Measurements from ENCODE around the gene AHCYL1. TPM values are rescaled to one million over a fixed set of nuclear protein-coding genes. Genes with fewer than 3 reads are reported as not detected.
"Not testable (repeated sequence)": the region's sequence is repeated elsewhere in the genome, so short reads cannot be mapped to it uniquely, and the experiment has no call there.

Gene AHCYL1
- total RNA-seq, 2 experiments from 2014 or later = 67.9 to 68.6 TPM

DNA sequence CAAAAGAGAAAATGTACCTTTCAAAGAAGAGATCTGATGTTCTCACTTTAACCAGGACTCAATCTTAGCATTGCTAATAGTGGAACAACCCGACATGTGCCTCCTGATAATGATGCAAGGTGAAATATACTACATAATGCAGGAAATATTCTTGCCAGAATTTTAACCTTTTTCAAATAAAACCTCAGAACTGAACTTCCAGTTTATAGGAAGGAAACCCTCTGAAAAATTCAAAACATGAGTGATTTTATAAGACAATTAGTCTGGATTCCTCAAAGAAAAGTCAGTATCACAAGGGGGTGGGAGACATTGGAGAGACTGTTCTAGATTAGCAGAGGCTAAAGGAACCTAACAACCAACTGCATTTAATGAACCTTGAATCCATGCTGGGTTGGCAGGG lies 18.1 kb downstream of the AHCYL1 start:
- H3K27ac Mint-ChIP-seq = no peak overlapping the region
- H3K36me3 Mint-ChIP-seq = peaks cover 6% of the 10 kb centered on the region
- H3K4me3 Mint-ChIP-seq = no peak overlapping the region
- H3K27me3 Mint-ChIP-seq = no peaks in the 10 kb centered on the region
- no peak for DNase-seq
- peaks cover 21% of the 10 kb centered on the region for H3K4me1 Mint-ChIP-seq
- no peaks in the 10 kb centered on the region for H3K9me3 Mint-ChIP-seq

DNA sequence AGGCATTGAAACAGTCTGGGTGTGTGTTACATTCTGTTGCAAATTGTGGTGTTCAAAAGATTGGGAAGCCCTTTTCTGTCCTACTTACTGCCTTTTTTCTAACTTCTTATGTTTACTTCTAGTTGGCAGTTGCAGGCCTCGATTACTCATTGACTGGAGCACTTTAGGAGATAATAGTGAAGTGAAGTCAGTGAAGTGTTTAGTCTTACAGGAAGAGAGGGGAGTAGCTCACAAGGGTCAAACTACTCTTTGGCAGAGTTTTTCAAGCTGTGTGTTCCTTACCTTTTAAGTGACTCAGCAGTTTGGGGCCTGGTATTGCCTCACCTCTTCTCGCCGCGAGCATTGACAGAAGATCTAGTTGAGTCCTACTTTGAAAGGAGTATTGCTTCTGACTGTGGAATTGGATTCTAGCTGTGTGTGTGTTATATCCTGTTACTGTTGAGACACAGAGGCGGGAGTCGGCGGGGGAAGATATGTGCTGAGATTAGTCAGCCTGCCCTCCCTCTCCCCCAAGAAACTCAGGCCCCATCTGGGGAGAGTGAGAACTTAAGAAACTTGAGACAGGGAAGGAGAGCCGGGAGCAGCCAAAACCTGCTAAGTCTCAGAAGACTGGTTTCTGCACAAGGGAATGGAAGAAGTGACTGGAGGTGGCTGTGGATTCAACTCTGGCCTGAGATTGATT lies 19.3 kb downstream of the AHCYL1 start:
- Mint-ChIP-seq H3K27me3 (no peaks in the 10 kb centered on the region), H3K4me1 (peaks cover 21% of the 10 kb centered on the region)

GRCh38 chr1:110004583-110004982 lies 20.0 kb downstream of the AHCYL1 start:
- peaks cover 6% of the 10 kb centered on the region for H3K36me3 Mint-ChIP-seq

More for the DNA sequence above, 19.3 kb downstream of the AHCYL1 start:
- no peaks in the 10 kb centered on the region for H3K9me3 Mint-ChIP-seq
- H3K4me3 Mint-ChIP-seq = peak overlapping the region; percentile 6
- peak; percentile 22 for DNase-seq
- peak overlapping the region; percentile 25 for H3K27ac Mint-ChIP-seq
- H3K36me3 Mint-ChIP-seq = peaks cover 6% of the 10 kb centered on the region

GRCh38 chr1:110005971-110006370 lies 21.4 kb downstream of the AHCYL1 start:
- Mint-ChIP-seq H3K36me3 (peaks cover 10% of the 10 kb centered on the region), H3K27me3 (no peaks in the 10 kb centered on the region), H3K4me3 (no peak overlapping the region)

More at GRCh38 chr1:110004583-110004982, 20.0 kb downstream of the AHCYL1 start:
- no peaks in the 10 kb centered on the region for H3K9me3 Mint-ChIP-seq
- no peak overlapping the region for H3K27ac Mint-ChIP-seq
- peaks cover 21% of the 10 kb centered on the region for H3K4me1 Mint-ChIP-seq
- no peaks in the 10 kb centered on the region for H3K27me3 Mint-ChIP-seq
- no peak overlapping the region for H3K4me3 Mint-ChIP-seq
- DNase-seq = no peak

DNA sequence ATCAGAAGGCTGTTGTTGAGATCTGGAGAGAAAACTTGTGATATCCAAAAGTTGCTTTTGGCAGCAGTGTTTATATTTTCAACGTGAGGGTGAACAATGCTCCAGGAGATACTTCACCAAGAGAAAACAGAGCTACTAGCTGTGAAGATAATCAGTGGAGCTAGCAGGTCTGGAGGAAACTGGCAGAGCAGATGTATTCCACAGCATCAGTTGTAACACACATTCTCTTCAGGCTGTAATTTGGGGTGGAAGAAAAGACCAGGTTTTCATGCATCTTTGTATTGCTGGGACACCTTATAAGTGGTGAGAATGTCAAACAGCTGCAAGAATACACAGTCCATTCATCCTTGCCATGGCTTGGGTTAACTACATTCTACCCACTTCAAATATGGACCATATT lies 22.0 kb downstream of the AHCYL1 start:
- H3K36me3 Mint-ChIP-seq = peaks cover 10% of the 10 kb centered on the region
- no peak for DNase-seq
- peaks cover 23% of the 10 kb centered on the region for H3K4me1 Mint-ChIP-seq
- no peak overlapping the region for H3K27ac Mint-ChIP-seq
- no peaks in the 10 kb centered on the region for H3K9me3 Mint-ChIP-seq
- no peaks in the 10 kb centered on the region for H3K27me3 Mint-ChIP-seq
- H3K4me3 Mint-ChIP-seq = no peak overlapping the region

More at GRCh38 chr1:110005971-110006370, 21.4 kb downstream of the AHCYL1 start:
- H3K4me1 Mint-ChIP-seq = peaks cover 21% of the 10 kb centered on the region
- no peaks in the 10 kb centered on the region for H3K9me3 Mint-ChIP-seq
- H3K27ac Mint-ChIP-seq = no peak overlapping the region
- no peak for DNase-seq

GRCh38 chr1:110007046-110007830 lies 22.7 kb downstream of the AHCYL1 start:
- H3K27ac Mint-ChIP-seq = no peak overlapping the region

GRCh38 chr1:110008971-110009565 lies 24.5 kb downstream of the AHCYL1 start:
- Mint-ChIP-seq H3K27me3 (no peaks in the 10 kb centered on the region), H3K27ac (no peak overlapping the region), H3K4me1 (peaks cover 11% of the 10 kb centered on the region), H3K36me3 (peaks cover 15% of the 10 kb centered on the region), H3K4me3 (no peak overlapping the region), H3K9me3 (no peaks in the 10 kb centered on the region)
- DNase-seq = no peak

More at GRCh38 chr1:110007046-110007830, 22.7 kb downstream of the AHCYL1 start:
- no peaks in the 10 kb centered on the region for H3K9me3 Mint-ChIP-seq
- no peak overlapping the region for H3K4me3 Mint-ChIP-seq
- H3K27me3 Mint-ChIP-seq = no peaks in the 10 kb centered on the region
- peaks cover 23% of the 10 kb centered on the region for H3K4me1 Mint-ChIP-seq
- peaks cover 12% of the 10 kb centered on the region for H3K36me3 Mint-ChIP-seq
- DNase-seq = no peak

GRCh38 chr1:110011527-110012041 lies 27.0 kb downstream of the AHCYL1 start:
- Mint-ChIP-seq H3K4me1 (peaks cover 2% of the 10 kb centered on the region), H3K36me3 (peaks cover 13% of the 10 kb centered on the region), H3K4me3 (no peak overlapping the region), H3K9me3 (no peaks in the 10 kb centered on the region), H3K27me3 (no peaks in the 10 kb centered on the region), H3K27ac (peak overlapping the region; percentile 5)
- no peak for DNase-seq

DNA sequence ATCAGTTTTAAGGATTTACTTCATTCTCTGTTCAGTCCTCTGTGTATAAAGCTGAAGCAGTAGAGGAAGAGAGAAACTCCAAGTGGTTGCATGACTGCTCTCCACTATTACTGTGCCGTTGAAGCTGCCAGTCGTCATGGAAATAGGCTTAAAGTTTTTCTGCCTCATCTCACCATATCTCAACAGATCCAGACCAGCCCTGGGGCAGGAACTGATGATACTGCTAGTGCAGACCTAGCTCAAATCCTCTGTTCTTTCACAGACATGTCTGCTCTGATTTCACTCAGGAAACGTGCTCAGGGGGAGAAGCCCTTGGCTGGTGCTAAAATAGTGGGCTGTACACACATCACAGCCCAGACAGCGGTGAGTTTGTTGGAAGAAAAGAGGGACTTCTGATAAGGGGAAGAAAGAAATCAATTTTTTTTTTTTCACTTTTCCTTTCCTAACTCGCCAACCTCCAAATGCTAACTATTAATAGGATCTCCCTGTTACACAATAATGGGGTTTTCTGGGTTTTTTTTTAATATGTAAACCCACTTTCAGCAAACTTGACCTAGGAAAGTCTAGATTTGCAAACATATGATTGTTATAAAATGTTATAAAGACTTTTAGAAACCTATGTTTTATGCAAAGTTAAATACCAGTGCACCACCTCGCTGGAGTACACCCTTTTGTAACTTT lies 27.7 kb downstream of the AHCYL1 start:
- peak overlapping the region; percentile 67 for H3K27ac Mint-ChIP-seq

DNA sequence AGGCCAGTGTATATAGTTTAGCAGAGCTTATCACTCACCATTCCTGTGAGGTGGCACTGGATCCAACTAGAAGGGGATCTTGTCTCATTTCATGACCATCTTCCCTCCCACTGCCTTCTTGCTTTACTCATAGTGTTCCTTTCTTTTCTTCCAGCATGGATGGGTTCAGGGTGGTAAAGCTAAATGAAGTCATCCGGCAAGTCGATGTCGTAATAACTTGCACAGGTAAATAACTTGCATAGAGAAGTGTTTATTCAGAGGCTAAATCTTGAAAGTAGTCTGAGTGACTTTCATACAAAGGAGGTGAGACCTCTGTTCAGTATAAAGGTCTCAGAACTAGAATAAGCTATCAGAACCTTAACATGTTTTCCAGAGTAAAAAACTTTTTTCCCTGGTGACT lies 33.2 kb downstream of the AHCYL1 start:
- no peaks in the 10 kb centered on the region for H3K4me1 Mint-ChIP-seq
- no peaks in the 10 kb centered on the region for H3K9me3 Mint-ChIP-seq
- H3K36me3 Mint-ChIP-seq = peaks cover 15% of the 10 kb centered on the region
- H3K4me3 Mint-ChIP-seq = no peak overlapping the region
- no peaks in the 10 kb centered on the region for H3K27me3 Mint-ChIP-seq
- no peak for DNase-seq
- H3K27ac Mint-ChIP-seq = no peak overlapping the region

More for the DNA sequence above, 27.7 kb downstream of the AHCYL1 start:
- peaks cover 2% of the 10 kb centered on the region for H3K4me1 Mint-ChIP-seq
- H3K36me3 Mint-ChIP-seq = peaks cover 13% of the 10 kb centered on the region
- H3K4me3 Mint-ChIP-seq = no peak overlapping the region
- DNase-seq = no peak
- no peaks in the 10 kb centered on the region for H3K9me3 Mint-ChIP-seq
- no peaks in the 10 kb centered on the region for H3K27me3 Mint-ChIP-seq

GRCh38 chr1:110018396-110018795 lies 33.8 kb downstream of the AHCYL1 start:
- Mint-ChIP-seq H3K4me1 (no peaks in the 10 kb centered on the region), H3K27me3 (no peaks in the 10 kb centered on the region), H3K27ac (no peak overlapping the region), H3K4me3 (no peak overlapping the region), H3K36me3 (peaks cover 15% of the 10 kb centered on the region), H3K9me3 (no peaks in the 10 kb centered on the region)
- no peak for DNase-seq

DNA sequence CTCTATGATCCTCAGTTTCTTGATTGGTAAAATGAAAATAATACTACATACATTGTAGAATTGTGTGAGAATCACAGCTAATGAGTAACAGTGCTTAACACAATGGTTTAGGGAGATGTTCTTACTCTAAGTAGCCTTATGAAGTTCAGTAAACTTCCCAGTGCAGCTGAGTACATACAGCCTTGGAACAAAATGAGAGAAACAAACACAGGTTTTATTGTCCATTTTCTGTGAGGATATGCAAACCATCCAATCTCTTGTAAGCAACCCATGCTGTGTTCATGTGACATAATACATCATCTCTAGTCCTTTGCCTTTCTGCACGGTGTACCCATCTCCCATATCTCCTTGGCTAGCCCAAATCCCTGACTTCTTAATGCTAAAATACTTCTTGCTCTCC lies 35.2 kb downstream of the AHCYL1 start:
- H3K4me3 Mint-ChIP-seq = no peak overlapping the region
- no peaks in the 10 kb centered on the region for H3K9me3 Mint-ChIP-seq
- no peak for DNase-seq
- peaks cover 19% of the 10 kb centered on the region for H3K36me3 Mint-ChIP-seq
- no peaks in the 10 kb centered on the region for H3K4me1 Mint-ChIP-seq
- H3K27ac Mint-ChIP-seq = no peak overlapping the region
- H3K27me3 Mint-ChIP-seq = no peaks in the 10 kb centered on the region

DNA sequence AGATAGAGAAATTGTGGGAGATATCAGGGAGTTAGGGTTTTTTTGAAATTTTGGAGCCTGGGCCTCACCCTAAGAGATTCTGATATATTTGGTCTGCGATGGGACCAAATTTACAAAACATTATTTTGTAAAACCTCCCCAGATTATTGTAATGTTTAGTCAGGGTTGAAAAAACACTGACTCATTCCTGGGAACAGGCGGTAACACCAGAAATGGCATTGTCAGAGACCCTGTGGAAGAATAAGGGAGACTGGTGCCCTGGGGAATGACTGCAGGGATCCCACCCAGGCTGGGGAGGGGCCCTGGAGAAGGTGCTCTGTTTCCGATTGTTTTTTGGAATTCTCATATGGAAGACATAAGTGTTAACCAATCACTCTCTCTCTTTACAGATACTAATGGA lies 36.7 kb downstream of the AHCYL1 start:
- no peaks in the 10 kb centered on the region for H3K27me3 Mint-ChIP-seq
- peaks cover 19% of the 10 kb centered on the region for H3K36me3 Mint-ChIP-seq
- DNase-seq = no peak
- no peaks in the 10 kb centered on the region for H3K4me1 Mint-ChIP-seq
- H3K4me3 Mint-ChIP-seq = no peak overlapping the region
- H3K27ac Mint-ChIP-seq = no peak overlapping the region
- no peaks in the 10 kb centered on the region for H3K9me3 Mint-ChIP-seq

DNA sequence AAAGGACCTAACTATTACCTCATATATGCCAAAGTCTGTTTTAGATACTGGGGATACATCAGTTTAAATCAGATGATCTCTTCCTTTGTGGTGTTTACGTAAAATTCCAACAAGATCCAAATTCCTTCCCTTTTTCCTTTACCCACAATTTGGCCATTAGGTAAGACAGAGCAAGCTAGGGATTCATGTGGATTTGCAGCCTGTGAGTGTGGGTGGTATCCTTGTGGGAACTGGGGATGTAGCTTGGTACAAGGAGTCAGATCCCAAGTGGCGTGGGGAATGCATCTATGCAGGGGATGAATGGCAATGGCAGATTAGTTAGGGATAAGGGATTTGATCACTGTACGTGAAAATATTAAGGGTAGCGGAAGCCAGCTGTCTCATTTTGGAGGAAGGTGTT lies 40.0 kb downstream of the AHCYL1 start:
- no peaks in the 10 kb centered on the region for H3K9me3 Mint-ChIP-seq
- H3K36me3 Mint-ChIP-seq = peaks cover 14% of the 10 kb centered on the region
- no peak for DNase-seq
- H3K4me3 Mint-ChIP-seq = no peak overlapping the region
- no peaks in the 10 kb centered on the region for H3K4me1 Mint-ChIP-seq
- H3K27me3 Mint-ChIP-seq = no peaks in the 10 kb centered on the region
- H3K27ac Mint-ChIP-seq = no peak overlapping the region

DNA sequence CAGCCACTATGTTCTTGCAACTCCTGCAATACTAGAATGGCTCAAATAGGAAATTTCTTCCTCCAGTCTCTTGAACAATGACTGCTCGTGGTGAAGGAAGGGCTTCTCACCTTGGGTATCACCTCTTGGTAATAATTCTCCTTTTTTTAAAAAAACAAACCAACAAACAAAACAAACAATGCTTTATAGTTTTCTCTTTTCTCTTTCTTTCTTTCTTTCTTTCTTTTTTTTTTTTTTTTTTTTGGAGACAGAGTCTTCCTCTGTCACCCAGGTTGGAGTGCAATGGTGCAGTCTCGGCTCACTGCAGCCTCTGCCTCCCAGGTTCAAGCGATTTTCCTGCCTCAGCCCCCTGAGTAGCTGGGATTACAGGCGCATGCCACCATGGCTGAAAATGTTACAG lies 46.1 kb downstream of the AHCYL1 start:
- peaks cover 30% of the 10 kb centered on the region for H3K4me1 Mint-ChIP-seq
- peak overlapping the region; percentile 82 for H3K27ac Mint-ChIP-seq
- not testable (repeated sequence) for H3K27me3 Mint-ChIP-seq, DNase-seq, H3K36me3 Mint-ChIP-seq, H3K9me3 Mint-ChIP-seq
- peak overlapping the region; percentile 72 for H3K4me3 Mint-ChIP-seq
